Sciatic nerve (tissue), 2 donors: ENCODE results near the gene TELO2. TPM values are rescaled to one million over a fixed set of nuclear protein-coding genes. Genes with fewer than 3 reads are reported as not detected.
"Not testable (repeated sequence)": the region's sequence is repeated elsewhere in the genome, so short reads cannot be mapped to it uniquely, and the experiment has no call there.

Experiments used
- ATAC-seq: fragments of 200-7000 bp; cut with Tn5 transposase; one replicate; pipeline ENCODE4 v1.9.1; 2020; ENCODE audit warnings: mild to moderate bottlenecking, moderate library complexity
- DNase-seq: peaks from one replicate; pipeline ENCODE4 v3.0.0-alpha.2; 2020; ENCODE audit warnings: low spot score
- intact Hi-C: fragments of 100-400 bp; cut with DNase I; formaldehyde crosslinking; loops from one replicate; pipeline ENCODE4 v1.14.2; 2022
- total RNA-seq: library from RNA; stranded (reverse); fragmentation: NEBNext Ultra II Directional; extraction: Animal tissue kit (Norgen Biotek cat#: 25700); gene quantifications from one replicate; pipeline ENCODE4 v1.2.1, GENCODE V29; 2021
- donor health status: DM: no; HTN: no; CAD: no.
- donor health status: DM: no; HTN: no; CAD: no.

The TELO2 gene
- total RNA-seq, 1 donor from 2014 or later = 27.9 TPM

DNA sequence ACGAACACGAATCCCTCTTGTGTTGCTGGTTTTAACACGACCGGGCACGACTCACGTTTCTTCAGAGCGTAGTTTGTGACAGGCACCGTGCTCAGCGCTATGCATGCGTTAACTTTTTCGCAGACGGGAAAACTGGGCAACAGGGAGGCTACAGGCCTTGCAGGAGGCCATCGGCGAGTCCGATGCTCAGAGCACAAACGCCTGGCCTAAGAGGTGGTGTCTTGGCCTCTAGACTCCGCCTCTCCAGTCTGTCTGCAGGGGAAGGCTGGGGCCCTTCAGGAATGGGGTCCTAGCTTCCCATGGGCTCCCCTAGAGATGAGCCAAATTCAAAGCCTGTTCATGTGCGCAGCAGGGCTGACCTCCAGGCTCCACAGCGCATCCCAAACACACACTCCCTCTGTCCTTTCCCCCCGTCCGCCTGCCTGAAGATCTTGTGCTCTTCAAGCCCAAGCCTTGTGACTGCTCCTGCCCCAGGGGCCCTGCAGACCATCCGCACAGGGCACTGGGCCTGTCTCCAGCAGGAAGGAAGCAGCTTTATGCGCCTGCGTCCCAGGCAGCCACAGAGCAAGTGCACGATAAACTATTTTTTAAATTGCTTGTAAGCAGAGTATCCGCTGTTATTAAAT, 21.5 kb upstream of the TELO2 start:
- intact Hi-C loops = no loop called here
- no peak for DNase-seq
- ATAC-seq = no peak

DNA sequence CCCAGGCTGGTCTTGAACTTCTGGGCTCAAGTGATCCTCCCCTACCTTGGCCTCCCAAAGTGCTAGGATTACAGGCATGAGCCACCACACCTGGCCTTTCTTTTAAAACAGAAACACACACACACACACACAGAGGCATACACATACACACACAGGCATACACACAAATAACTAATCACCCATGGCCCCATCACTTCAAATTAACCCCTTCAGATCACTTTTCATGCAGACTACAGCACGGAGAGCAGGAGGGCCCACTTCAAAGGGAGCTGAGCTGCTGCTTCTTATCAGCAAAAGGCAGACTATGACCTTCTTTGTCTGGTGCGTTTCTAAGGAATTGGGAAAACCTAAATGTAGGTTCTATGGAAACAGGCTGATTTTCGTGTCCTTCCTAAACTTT, 20.2 kb upstream of the TELO2 start:
- ATAC-seq (no peak), DNase-seq (no peak)
- intact Hi-C loops = no loop called here

DNA sequence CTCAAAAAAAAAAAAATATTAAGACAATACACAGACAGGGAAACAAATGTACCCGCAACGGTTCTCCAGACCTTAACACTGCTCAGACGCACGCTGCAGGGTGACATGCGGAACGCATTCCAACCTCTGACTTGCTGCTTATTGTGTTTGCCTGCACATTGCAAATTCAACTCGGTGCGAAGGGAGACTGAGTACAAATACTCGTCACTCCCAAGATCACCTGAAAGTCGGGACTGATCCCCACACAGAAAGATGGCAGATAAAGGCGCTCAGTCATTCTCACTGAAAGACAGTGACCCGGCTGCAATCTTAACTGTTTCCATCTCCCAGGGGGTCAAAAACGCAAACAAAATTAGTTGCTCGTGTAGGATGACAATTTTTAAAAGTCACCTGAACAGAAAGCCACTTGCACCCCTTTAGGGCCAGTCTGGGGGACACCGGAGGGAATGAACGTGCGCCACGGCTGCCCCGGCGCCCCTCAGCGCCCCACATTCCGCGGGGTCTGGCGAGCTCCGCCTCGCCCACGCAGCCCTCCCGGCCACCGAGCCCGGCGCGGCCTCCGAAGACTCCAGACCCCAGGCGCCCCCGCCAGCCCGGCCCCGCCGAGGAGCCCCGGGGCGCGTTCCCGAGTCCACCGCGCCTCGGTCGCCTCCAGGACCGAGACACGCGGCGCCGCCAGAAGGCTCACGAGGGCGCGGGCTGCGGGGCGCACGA, 18.9 kb upstream of the TELO2 start:
- no peak for DNase-seq
- no peak for ATAC-seq
- intact Hi-C loops = no loop called here

DNA sequence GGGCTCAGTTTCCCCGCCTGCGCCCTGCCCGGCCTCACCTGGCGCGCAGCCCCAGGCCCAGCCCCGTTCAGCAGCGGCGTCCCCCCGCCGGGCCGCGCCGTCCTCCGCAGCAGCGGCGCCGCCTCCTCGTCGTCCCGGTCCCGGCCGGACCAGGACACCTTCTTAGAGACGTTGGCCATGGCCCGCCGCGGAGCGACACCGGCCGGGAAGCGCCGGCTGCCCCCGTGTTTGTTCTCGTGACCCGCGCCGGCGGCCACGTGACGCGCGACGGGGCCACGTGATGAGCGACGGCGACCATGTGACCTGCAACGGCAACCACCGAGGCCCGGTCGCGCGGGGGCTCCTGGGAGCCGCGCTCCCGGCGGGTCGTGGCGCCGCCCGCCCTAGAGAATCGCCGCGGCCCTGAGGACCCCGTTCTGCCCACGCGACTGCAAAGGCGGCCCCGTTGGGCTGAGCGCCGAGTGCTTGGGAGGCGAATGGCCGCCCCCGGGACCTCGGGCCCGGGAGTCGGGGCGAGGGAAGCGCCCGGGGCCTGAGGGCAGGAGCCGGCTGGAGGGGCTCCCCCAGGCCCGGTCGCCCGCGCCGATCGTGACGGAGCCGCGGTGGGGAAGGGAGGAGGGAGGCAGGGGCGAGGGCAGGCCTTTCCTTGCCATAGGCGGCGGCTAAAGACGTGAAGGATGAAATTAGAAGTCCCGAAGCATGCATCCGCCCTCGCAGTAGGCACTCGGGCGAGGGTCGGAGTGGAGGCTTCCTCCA, 18.2 kb upstream of the TELO2 start, which contains the start of gene CLCN7:
Gene CLCN7, minus strand, starts transcription at position 233 of the 756 bp plus-strand sequence. Its CDS starts 54 bp downstream, at position 179.
- intact Hi-C loops = no loop called here
- peak; percentile 96 for DNase-seq
- ATAC-seq = peak; percentile 98

DNA sequence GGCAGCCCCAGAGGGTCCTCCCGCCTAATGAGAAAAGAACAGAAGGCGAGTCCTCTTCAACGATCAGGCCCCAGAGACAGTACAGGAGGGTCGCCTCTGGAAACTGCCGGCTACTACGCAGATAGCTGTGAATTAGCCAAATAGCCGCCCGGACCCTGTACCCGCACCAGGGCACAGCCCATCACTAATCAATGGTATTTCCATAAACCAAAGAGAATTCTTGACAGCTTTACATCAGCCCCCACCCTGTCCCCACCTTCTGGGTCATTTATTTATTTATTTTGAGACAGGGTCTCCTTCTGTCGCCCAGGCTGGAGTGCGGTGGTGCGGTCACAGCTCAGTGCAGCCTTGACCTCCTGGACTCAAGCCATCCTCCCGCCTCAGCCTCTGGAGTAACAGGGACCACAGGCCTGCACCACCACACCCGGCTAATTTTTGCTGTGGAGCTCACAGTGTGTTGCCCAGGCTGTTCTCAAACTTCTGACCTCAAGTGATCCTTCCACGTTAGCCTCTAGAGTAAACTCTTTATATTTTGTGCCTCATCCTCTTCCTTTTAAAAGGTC, 17.5 kb upstream of the TELO2 start:
- DNase-seq (no peak), ATAC-seq (peak; percentile 6)
- intact Hi-C loops = no loop called here

DNA sequence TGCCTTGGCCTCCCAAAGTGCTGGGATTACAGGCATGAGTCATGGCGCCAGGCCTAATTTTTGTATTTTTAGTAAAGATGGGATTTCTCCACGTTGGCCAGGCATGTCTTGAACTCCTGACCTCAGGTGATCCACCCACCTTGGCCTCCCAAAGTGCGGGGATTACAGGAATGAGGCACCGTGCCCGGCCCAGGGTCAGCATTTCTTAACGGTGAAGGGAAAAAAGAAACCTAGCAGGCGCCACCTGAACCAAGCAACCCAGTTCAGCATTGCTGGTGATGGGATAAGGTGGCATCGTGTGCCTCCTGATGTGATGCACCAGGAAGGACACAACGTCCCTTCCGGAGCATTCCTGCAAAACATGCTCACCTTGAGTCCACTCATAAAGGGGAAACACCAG, 16.1 kb upstream of the TELO2 start:
- intact Hi-C loops = no loop called here
- ATAC-seq (no peak), DNase-seq (no peak)

DNA sequence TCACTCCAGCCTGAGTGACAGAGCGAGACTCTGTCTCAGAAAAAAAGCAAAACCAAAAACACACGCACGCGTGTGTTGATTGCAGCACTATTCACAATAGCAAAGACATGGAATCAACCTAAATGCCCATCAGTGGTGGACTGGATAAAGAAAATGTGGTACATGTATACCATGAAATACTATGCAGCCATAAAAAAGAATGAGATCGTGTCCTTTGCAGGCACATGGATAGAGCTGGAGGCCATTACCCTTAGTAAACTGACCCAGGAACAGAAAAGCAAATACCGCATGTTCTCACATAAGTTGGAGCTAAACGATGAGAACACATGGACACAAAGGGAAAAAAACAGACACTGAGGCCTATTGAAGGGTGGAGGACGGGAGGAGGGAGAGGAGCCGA, 14.2 kb upstream of the TELO2 start:
- ATAC-seq, DNase-seq, intact Hi-C loops: not testable (repeated sequence)

DNA sequence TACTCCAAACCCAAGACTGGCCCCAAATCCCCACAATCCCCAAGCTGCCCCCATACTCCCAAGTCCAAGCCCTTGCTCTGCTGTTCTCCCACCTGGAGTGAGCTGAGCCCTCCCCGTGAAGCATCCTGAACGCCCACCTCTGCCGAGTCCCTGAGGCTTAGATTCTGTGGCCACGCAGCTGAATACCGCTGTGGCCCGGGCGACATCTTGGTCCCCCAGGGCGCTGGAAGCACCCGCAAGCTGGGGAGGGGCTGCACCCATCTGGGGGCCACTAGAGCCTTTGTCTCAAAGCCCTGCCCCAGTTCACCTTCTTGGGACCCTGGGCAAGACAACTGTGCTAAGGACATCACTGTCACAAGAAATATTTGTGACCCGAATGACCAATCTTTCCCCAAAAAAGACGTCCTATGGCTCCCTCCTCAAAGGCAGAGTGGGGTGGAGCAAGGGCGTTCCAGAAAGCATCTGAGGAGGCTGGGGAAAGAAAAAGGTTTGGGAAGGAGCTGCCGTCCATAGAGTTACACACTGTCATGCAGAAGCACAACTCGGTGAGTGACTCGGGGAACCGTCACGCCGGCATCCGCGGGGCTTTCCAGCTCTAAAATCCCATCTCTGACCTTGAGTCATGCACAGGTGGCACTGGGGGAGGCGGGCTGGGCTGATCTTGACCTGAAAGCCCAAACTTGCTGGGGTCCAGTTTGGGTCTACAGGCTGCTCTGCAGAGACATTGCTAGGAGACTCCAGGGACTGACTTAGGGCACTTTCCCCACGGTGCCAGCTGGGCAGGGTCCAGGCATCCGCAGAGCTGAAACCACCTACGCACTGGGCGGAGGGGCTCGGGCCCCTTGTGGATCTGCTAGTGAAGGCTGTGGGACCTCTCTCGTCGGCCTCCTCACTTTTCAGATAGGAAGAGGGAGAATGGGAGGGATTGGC, 11.0 kb upstream of the TELO2 start:
- DNase-seq (no peak), ATAC-seq (no peak)
- intact Hi-C loops = no loop called here

DNA sequence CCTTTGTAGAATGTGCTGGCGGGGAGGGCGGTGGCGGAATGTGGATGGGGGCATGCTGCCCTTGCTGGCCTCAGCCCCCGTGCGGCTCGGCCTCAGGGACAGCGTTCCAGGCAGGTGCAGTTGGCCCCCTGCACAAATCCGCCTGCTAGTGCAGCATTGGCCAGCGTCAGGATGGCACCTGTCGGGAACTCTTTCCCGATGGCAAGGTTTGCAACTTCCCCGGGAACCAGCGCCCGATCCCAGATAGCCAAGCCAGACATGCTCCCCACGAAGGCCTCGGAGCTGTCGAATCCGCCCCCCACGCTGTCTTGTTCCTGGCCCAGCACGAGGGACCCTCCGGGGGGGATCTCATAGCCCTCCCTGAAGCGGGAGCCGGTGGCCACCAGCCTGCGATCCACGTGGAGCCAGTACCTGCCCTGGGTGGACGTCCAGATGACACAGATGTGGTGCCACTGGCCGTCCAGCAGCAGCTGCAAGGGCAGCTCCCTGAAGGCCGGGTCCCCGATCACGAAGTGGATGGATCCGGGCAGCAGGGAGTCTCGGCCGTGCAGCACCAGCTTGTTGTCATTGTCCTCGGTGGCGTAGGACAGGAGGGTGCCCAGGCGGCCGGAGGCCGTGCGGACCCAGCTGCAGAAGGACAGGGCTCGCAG, 7.2 kb upstream of the TELO2 start:
- peak; percentile 17 for ATAC-seq
- DNase-seq = no peak
- intact Hi-C loops = no loop called here

DNA sequence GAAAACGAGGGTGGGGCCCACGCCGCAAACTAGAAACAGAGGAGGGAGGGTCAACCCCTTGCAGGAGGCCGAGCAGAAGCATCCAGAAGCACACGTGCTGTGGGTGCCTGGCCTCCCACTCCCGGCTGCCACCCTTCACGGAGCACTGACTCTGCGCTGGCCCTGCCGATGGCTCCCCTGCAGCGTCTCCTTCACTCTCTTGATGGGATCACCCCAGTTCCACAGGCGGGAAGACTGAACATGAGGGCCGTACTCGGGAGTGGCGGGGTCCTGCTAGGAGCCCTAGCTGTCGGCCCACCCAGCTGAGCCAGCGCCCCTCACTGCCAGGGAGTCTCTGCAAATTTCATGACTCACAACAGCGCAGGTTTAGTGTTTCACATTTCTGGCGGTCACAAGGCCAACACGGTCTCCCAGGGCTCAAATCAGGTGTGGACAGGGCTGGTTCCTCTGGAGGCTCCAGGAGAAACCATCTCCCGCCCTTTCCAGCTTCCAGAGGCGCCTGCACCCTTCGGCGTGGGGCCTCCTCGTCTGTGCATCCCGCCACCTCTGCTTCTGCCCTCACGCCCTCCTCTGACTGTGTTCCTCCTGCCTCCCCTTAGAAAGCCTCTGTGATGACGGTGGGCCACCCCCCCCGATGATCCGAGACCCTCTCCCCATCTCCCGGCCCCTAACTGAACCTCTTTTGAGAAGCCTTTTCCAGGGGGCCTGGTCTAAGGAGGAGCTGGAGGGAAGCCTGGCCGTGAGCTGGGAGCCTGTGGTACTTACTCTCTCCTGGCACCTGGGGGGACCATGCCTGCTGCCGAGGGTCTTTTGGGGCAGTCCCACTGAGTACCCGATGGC, 6.4 kb upstream of the TELO2 start:
- DNase-seq (no peak), ATAC-seq (no peak)
- intact Hi-C loops = no loop called here

DNA sequence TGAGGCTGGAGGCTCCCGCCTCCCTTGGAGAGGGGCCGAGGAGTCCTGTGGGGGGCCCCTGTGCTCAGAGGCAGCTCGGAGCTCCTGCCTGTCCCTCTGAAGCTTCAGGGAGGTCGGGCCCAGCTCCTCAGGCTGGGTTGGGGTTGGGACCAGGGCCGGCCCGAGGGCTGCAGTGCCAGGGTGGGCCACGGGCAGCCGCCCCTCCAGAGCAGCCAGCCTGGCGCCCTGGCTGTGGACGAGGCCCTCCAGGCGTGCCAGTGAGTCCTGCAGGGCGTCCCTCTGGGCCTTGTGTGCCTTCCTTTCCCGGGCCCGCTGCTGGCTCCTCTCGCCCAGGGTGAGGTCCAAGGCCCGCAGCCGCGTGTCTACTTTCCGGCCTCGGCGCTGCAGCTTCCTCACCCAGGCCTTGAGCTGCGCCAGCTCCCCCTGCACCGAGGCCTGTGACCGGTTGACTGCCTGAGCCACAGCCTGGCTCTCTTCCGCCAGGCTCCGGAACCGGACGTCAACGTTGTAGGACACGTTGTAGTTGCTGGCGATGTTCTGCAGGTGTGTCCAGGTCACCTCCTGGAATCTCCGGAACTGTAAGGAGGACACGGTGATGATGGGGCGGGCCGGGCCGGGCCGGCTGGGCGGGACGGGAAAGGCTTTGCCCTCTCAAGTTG, 5.6 kb upstream of the TELO2 start:
- DNase-seq (no peak), ATAC-seq (no peak)
- intact Hi-C loops = no loop called here

DNA sequence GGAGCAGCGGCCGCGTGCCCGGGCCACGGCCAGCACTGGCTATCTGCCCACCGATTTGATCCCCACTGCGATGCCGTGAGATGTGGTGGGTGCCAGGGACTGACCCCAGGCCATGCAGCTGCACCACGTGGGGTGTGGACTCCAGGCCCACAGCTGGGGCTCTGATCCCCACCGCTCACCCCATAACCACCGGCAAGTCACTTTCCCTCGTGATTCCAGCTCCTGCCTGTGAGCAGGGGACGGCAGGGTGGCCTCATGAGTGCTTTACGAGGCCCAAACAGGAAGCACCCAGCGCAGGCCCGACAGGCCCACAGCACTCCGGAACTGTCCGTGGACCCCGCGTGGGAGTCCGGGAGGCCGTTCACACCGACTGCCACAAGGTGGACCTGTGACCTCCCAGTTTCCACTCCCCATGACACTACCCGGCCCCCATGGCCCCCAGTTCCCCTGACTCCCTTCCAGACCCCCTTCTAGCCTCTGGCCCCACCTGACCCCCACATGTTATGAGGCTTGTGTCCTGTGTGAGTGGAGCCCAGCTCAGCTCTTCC, 5.0 kb upstream of the TELO2 start:
- DNase-seq (no peak), ATAC-seq (no peak)
- intact Hi-C loops = no loop called here

DNA sequence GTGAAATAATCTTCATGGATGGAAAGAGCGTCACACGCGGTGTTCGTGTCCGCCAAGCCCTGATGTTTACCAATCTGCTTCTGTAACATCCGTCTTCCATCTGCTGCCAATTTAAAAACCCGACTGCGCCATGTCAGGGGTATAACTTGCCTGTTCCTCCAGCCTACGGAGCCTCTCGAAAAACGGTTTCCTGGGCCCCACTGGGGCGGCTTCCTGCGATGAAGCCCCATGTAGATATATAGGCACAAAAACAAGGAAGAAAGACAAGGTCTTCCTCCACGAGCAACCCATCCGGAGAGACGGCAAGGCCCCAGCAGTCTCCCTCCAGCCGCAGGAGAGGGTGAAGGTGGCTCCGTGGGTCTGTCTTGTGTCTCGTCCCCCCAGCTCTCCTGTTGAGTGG, 4.5 kb upstream of the TELO2 start, which contains the start of gene PTX4:
Gene PTX4, minus strand, starts transcription at position 326 of the 400 bp plus-strand sequence. Its CDS starts 35 bp downstream, at position 291.
- DNase-seq (no peak), ATAC-seq (no peak)
- intact Hi-C loops = no loop called here

DNA sequence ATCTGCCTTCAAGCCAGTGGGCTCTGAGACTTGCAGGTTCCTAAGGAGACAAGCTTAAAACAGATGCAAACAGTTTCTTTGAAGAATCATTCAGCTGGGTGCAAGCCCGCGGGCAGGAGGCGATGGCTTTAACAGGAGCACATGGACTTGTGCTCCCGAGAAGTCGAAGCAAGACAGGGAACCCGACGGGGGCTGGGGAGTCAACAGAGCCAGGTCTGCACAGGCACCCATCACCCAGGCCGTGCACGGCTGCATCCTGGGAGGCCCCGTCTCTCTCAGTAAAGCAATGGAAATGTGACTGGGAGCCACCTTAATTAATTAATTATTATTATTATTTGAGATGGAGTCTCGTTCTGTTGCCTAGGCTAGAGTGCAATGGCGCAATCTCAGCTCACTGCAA, 4.1 kb upstream of the TELO2 start:
- DNase-seq = no peak
- intact Hi-C loops = no loop called here
- no peak for ATAC-seq

DNA sequence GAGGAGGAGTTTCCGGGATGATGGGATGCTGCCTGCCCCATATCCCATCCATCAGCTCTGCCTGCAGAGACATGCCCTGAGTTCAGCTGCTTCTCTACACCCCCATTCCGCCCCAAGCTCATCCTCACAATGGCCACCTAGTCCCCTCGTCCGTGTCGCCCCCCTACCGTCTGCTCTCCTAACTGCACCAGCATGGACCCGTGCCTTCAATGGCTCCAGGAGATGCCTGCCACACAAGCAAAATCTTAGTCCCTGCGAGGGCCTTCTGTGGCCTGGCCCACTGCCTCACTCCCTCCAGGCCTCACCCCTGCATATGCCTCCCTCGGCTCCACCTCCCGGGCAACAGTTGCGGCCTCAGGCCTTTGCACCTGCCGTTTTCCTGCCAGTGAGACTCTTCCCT, 1.8 kb upstream of the TELO2 start:
- ATAC-seq = no peak
- no peak for DNase-seq
- intact Hi-C loops = no loop called here

DNA sequence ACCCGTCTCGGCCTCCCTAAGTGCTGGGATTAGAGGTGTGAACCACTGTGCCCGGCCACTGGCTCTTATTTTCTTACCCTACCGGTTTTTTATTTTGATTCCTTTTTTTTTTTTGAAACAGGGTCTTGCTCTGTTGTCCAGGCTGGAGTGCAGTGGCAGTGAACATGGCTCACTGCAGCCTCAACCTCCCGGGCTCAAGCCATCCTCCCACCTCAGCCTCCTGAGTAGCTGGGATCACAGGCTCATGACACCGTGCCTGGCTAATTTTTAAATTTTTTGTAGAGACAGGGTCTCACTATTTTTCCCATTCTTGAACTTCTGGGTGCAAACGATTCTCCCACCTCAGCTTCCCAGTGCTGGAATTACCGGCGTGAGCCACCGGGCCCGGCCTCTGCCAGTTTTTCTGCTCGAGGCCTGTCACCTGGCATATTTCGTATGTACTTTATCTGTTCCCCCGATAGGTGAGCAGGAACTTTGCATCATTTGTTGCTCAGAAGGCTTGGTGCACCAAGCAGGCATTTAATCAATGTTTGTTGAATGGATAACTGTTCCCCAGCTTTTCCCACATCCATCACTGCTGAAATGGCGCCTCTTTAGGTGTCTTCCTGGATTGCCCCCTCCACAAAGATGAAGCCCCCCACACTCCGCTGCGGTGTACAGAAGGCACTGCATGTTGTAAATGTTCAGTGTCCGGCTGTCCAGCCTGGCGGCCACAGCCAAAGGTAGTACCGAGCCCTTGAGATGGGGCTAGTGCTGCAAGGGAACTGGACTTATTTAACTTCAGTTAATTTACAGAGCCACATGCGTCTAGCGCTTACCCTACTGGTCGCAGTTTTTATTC, 858 bp upstream of the TELO2 start:
- ATAC-seq (peak; percentile 8), DNase-seq (no peak)
- intact Hi-C loops = no loop called here
